Stimulated activated naive CD8-positive, alpha-beta T cell treated with anti-CD3 and anti-CD28 coated beads, Interleukin-15, Interleukin-2, amounts not matched to agents 100 U/mL and 50 U/mL, for 24 hours (primary cell): ENCODE measurements around the gene AMACR.
"Not testable (repeated sequence)": the region's sequence is repeated elsewhere in the genome, so short reads cannot be mapped to it uniquely, and the experiment has no call there.

Experiments
- ATAC-seq: fragments of 150-1000 bp; cut with Tn5 transposase; one replicate; pipeline ENCODE4 v1.10.0; 2021
- DNase-seq: peaks from one replicate; pipeline ENCODE4 v3.0.0; 2021

Gene AMACR

DNA sequence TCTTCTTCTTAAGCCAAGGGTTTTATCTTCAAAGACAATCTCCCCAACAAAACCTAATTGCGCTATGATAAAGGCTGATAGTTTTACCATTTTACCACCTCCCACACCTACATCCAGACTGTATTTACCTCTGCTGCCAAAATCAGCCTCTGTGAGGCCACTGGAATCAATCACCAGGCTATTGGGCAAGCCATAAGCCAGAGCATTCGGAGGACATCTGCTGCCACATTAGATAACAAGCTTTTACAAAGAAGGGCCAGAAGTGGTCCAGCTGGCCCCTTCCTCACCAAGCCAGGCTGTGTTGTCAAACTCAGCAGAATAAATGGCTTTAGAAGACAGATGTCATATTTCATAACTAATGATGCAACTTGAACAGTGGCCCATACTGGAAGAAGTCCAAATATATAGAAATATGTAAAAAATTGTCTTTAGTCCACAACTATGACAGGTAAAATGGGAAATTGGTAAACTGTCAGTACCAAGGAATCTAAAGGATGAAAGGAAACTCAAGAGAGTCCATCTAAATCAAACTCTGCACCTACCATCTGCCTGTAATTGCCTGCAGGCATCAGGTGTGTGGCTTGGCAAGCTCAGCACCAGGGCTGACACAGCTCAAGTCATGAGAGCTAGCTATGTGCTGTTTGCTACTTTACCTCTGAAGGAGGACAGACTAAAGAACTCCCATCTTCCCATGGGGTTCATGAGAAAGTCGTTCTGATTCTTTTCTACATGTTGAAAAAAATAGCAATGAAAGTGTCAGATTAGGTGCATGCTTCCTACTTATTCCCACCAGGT lies 39.4 kb downstream of the AMACR start:
- ATAC-seq: no peak
- no peak for DNase-seq

DNA sequence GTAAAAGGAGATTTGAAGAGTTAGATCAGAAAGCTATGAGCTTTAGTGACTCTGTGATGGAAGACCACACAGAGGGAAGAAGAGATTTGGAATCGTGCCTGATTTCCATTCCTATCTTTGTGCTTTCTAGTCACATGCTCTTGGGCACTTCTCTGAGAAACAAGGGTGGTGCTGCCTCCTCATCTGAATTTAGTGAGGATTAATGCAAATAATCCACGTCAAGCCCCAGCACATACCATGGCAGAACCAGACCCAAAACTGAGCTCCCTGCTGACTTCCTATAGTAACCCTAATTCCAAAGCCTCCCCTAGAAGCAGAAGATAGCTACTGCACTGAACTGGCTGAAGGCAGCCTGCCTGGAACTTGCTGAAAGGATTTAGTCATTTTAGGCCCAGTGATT lies 41.0 kb downstream of the AMACR start:
- no peak for DNase-seq
- no peak for ATAC-seq

DNA sequence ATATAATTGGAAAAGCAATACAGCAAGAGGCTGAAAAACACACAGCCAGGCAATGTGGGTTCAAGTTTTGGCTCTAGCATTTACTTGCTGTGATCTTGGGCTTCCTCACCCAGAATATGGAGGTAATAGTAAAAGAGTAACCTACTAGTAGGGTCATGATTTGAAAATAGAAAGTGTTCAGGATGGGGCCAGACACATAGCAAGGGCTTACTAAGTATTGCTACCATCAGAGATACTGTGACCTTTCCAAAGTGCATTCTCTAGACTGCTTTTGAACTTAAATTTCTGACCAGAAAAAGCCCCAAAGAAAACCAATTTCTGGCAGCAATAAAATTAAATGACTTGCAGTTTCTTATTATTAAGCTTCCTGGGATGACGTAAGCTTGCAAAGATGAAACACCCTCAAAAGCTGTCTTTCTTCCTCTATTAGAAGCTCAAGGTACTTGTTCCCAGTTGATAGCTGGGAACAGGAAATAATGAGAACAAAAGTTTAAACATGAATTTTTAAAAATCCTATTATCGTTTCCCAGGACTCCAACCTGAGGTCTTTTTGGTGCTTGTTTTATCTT lies 43.6 kb downstream of the AMACR start:
- ATAC-seq (peak; percentile 61), DNase-seq (no peak)

DNA sequence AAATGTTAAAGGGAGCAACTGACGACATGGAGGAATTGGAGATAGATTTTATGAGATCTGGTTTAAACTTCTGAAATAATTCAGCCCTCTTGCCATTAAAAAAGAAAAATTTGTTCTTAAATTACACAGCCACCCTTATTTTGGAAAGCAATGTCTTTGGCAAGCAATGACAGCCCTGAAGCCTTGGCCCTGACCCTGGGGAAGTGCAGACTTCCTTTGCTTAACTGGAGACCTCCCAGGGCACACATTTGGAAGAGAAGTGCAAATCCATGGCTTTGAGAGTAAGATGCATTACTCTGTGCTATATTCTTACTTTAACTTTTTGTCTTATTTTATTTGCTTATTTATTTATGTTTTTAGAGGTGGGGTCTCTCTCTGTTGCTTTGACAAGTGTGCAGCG lies 49.7 kb downstream of the AMACR start:
- ATAC-seq (no peak), DNase-seq (no peak)

DNA sequence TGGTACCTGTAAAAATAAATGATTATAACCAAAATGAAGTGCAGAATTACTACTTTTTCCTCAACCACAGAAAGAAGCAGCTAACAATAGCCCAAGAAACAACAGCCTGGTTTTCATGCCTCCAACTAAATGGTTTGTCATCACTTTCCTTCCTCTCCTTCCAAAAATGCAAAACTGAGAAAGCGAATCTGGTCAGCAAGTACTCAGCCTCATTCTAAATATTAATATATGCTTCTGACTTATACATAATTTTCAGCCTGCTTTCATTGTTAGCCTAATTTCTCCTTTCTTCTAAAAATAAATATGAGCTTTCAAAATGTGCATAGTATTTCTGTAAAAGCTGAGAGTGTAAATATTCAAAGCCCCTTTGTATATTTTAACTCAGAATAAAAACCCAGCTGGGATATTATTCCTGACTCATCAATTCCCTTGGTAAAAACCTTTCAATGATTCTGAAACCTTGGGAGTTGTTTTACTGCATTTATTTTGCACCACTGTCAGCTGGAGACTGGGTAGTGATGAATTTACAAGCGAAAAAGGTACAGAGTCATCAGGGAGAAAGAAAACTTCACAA lies 50.2 kb downstream of the AMACR start:
- DNase-seq (no peak), ATAC-seq (no peak)

DNA sequence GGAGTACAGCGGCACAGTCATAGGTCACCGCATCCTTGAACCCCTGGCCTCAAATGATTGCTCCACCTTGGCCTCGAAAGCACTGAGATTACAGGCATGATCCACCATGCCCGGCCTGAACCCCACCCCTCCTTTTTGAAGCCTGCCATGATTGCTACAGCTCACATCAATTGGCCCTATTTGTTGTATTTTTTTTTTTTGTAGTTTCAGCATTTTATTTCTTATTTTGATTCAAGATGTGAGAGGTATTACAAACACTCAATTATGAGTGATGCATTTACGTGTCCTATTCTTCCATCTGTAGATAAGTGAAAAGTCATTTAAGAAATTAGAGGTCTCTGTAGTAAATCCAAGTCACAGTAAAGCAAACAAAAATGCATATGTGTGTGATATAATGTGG lies 55.7 kb downstream of the AMACR start:
- not testable (repeated sequence) for ATAC-seq

DNA sequence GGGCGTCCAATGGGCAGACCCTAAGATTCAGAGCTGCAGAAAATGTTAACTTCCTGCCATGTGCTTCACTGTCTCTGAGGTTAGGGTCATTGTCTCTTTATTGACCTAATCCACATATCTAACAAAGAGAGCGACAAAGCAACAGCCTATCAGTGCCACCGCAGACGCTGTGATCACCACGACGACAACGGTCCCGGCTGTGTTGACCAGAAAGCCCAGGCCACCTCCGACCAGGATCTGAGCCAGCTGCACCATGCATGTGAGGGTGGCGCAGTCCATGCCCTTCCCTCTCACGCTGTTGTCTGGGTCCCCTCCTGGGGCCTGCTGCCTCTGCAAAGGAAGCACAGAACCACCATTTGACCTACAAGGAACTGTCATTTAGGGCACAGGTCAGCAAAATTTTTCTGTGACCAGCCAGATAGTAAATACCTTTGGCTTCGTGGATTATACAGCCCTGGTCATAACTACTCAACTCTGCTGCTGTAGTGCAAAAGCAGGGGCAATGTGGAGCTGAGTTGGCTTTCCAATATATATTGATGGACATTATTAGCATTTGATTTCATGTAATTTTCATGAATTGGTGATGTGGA lies 63.2 kb downstream of the AMACR start:
- ATAC-seq (no peak), DNase-seq (no peak)

More for the DNA sequence above, 55.7 kb downstream of the AMACR start:
- not testable (repeated sequence) for DNase-seq

DNA sequence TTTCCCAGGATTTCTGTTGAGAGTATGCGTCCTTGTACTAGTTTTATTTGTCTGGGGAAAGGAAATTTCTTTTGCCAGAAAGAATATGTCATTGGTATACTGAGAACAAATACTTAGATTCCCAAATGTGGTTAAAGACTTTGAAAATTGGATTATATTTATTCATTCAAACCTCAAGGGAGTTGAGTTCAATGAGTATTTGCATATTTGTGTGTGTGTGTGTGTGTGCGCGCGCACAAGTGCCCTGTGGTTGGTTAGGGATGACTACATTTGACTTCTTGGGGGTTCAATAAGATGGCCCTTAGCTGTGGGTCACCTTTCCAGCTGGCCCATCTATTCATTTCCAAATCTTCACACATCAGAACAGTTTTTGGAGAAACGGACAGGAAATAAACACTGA lies 66.8 kb downstream of the AMACR start:
- no peak for DNase-seq
- ATAC-seq: no peak

DNA sequence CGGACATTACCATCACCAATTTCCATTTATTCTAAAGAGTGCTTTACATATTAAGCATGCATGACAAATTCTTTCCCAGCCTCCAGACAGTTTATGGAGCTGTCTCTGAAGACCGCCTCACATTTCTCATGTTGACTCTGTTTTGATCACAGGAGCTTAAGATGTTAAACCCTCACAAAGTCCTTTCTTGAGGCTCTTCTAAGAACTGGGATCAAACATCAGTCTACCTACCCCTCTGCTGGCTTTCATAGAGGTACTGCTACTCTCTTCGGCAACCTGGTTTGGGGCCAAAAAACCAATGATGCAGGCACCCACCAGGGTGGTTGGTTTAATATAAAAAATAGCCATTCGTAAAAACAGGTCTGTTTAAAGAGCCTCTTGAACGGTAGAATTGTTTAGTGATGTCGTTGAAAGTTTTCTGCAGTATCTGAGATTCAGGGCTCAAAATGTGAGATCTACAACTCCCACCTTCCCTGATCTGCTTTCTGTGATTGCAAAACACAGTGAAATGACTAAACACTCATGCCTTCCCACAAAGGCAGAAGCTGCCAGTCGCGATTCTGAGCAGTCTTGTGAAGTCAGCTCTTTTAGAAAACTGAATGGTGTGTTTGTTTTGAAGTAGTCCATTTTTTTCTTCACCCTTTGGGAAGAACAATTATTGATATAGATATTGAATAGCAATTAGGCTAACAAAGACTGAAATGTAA lies 68.1 kb downstream of the AMACR start:
- ATAC-seq (no peak), DNase-seq (no peak)

DNA sequence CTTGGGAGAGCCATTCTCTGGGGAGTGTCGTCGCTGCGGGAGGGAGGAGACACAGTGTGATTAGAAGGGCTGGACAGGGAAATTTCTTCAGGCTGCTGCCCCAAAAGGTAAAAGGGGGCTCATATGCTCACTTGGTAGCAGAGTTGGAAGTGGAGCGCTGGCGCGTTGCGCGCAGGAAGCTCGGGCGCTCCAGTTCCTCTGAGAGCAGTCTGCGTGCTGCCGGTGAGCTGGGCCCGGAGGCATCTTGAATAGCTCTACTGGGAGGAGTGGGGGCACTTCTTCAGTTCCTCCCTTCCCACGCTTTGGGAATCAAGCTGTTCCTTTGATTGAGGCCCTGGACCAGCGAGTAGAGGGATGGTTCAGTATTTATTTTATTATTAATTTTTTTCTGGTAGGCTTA lies 69.0 kb downstream of the AMACR start:
- ATAC-seq: no peak
- DNase-seq: no peak

DNA sequence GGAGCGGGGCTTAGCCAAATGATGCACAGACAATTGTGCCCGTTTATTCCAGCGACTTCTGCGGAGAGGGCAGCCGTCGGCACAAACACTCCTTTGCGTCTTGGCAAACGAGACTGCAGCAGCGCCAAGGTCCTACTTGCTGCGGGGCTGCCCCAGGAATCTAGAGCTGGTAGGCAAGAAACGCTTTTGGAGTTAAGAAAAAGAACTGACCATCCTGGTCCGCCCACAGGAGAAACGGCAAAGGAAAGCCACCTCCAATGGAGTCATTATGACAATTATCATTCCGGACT lies 69.4 kb downstream of the AMACR start:
- no peak for ATAC-seq
- DNase-seq: no peak

DNA sequence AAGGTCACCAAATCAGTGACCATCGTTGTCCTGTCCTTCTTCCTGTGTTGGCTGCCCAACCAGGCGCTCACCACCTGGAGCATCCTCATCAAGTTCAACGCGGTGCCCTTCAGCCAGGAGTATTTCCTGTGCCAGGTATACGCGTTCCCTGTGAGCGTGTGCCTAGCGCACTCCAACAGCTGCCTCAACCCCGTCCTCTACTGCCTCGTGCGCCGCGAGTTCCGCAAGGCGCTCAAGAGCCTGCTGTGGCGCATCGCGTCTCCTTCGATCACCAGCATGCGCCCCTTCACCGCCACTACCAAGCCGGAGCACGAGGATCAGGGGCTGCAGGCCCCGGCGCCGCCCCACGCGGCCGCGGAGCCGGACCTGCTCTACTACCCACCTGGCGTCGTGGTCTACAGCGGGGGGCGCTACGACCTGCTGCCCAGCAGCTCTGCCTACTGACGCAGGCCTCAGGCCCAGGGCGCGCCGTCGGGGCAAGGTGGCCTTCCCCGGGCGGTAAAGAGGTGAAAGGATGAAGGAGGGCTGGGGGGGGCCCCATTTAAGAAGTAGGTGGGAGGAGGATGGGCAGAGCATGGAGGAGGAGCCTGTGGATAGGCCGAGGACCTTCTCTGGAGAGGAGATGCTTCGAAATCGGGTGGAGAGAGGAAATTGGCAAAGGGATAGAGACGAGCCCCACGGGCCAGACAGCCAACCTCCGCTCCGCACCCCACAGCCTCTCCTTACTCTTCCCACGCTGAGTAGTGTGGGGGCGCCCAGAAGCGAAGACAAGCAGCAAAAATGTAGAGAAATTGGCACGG lies 69.9 kb downstream of the AMACR start:
- ATAC-seq: no peak
- DNase-seq: no peak

DNA sequence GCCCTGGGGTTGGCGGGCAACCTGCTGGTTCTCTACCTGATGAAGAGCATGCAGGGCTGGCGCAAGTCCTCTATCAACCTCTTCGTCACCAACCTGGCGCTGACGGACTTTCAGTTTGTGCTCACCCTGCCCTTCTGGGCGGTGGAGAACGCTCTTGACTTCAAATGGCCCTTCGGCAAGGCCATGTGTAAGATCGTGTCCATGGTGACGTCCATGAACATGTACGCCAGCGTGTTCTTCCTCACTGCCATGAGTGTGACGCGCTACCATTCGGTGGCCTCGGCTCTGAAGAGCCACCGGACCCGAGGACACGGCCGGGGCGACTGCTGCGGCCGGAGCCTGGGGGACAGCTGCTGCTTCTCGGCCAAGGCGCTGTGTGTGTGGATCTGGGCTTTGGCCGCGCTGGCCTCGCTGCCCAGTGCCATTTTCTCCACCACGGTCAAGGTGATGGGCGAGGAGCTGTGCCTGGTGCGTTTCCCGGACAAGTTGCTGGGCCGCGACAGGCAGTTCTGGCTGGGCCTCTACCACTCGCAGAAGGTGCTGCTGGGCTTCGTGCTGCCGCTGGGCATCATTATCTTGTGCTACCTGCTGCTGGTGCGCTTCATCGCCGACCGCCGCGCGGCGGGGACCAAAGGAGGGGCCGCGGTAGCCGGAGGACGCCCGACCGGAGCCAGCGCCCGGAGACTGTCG lies 70.7 kb downstream of the AMACR start:
- DNase-seq: no peak
- no peak for ATAC-seq

DNA sequence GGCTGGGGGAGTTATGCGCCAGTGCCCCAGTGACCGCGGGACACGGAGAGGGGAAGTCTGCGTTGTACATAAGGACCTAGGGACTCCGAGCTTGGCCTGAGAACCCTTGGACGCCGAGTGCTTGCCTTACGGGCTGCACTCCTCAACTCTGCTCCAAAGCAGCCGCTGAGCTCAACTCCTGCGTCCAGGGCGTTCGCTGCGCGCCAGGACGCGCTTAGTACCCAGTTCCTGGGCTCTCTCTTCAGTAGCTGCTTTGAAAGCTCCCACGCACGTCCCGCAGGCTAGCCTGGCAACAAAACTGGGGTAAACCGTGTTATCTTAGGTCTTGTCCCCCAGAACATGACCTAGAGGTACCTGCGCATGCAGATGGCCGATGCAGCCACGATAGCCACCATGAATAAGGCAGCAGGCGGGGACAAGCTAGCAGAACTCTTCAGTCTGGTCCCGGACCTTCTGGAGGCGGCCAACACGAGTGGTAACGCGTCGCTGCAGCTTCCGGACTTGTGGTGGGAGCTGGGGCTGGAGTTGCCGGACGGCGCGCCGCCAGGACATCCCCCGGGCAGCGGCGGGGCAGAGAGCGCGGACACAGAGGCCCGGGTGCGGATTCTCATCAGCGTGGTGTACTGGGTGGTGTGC lies 71.4 kb downstream of the AMACR start, which contains the start of gene RXFP3:
Gene RXFP3, plus strand, starts transcription at position 6 of the 636 bp plus-strand sequence. Its CDS starts 355 bp downstream, at position 361.
- DNase-seq: no peak
- no peak for ATAC-seq
